ENCODE data around the gene MED15. TPM values are rescaled to one million over a fixed set of nuclear protein-coding genes. Genes with fewer than 3 reads are reported as not detected.
"Not testable (repeated sequence)": the region's sequence is repeated elsewhere in the genome, so short reads cannot be mapped to it uniquely, and the experiment has no call there.

MED15 gene
- polyA plus RNA-seq, 2 of the 4 experiments (the other 2 are of a cell fraction): 10.7 to 29.7 TPM

- Histone ChIP-seq H3K4me3 (no peak overlapping the region), H3K4me2 (no peak overlapping the region), H3K9me3 (no peaks in the 10 kb centered on the region), H3K27ac (no peak overlapping the region), H3K4me1 (no peaks in the 10 kb centered on the region)
- no peak for FAIRE-seq
- no peak for DNase-seq (ENCODE audit: low read depth in 1 of 2, low spot score in 1 of 2)
- no peak for ATAC-seq
- ChIA-PET CTCF (no interaction called here), POLR2A (no interaction called here)
- WGBS (ENCODE audit: missing lambda C conversion rate): 94% methylated on average over 4 of the region's 4 CpGs
- no peak for TF ChIP-seq EHF (CRISPR knock-in tag; IDR thresholded peaks at IDR 0.05)
- TF ChIP-seq SREBF2 (IDR thresholded peaks at IDR 0.05): no peak
- TF ChIP-seq HES2 (IDR thresholded peaks at IDR 0.05): no peak
- no peak for TF ChIP-seq ZSCAN20 (CRISPR knock-in tag; IDR thresholded peaks at IDR 0.05)
- no peak for TF ChIP-seq ELK1 (IDR thresholded peaks at IDR 0.05; ENCODE audit: low read depth, low read length)
- no peak for TF ChIP-seq CEBPB (IDR thresholded peaks at IDR 0.05)
These were observed 32.3 kb upstream of the MED15 start for GRCh38 chr22:20475115-20475436.

GRCh38 chr22:20475569-20475968, 31.8 kb upstream of the MED15 start:
- H3K4me2 ChIP-seq; ATAC-seq; CTCF ChIA-PET; H3K27ac ChIP-seq; FAIRE-seq; H3K4me1 ChIP-seq; DNase-seq (ENCODE audit: low read depth in 1 of 2, low spot score in 1 of 2); POLR2A ChIA-PET; H3K4me3 ChIP-seq; H3K9me3 ChIP-seq: not testable (repeated sequence)
- WGBS (ENCODE audit: missing lambda C conversion rate): 96% methylated on average over 12 of the region's 12 CpGs

GRCh38 chr22:20478059-20478458, 29.4 kb upstream of the MED15 start:
- H3K27ac ChIP-seq; DNase-seq (ENCODE audit: low read depth in 1 of 2, low spot score in 1 of 2); H3K9me3 ChIP-seq; ATAC-seq; CTCF ChIA-PET; H3K4me2 ChIP-seq; POLR2A ChIA-PET; FAIRE-seq; H3K4me1 ChIP-seq; H3K4me3 ChIP-seq: not testable (repeated sequence)
- WGBS (ENCODE audit: missing lambda C conversion rate): 98% methylated on average over 6 of the region's 6 CpGs

- CTCF ChIA-PET: no interaction called here
- no peak for ATAC-seq
These were observed 27.7 kb upstream of the MED15 start for GRCh38 chr22:20479612-20480196.

GRCh38 chr22:20483143-20483506, 24.3 kb upstream of the MED15 start:
- POLR2A ChIA-PET; H3K4me2 ChIP-seq; DNase-seq (ENCODE audit: low read depth in 1 of 2, low spot score in 1 of 2); H3K4me1 ChIP-seq; FAIRE-seq; H3K27ac ChIP-seq; H3K9me3 ChIP-seq; H3K4me3 ChIP-seq; ATAC-seq: not testable (repeated sequence)
- CTCF ChIA-PET: interaction anchor here (0.8 to 2.0 kb wide), 3 partner anchors 9 to 81 kb away, joined by 3 to 6 read pairs (median 4); no protein-coding TSS in a partner anchor
- 95% methylated on average over 5 of the region's 7 CpGs for WGBS (ENCODE audit: missing lambda C conversion rate)

More at GRCh38 chr22:20479612-20480196, 27.7 kb upstream of the MED15 start:
- FAIRE-seq: no peak
- TF ChIP-seq E2F6 (IDR thresholded peaks at IDR 0.05; ENCODE audit: borderline replicate concordance, low read depth): no peak
- TF ChIP-seq HOXB5 (CRISPR knock-in tag; IDR thresholded peaks at IDR 0.05): no peak
- no peak for TF ChIP-seq MYC (IDR thresholded peaks at IDR 0.05; ENCODE audit: borderline replicate concordance, low read length)
- TF ChIP-seq MAFK (IDR thresholded peaks at IDR 0.05; ENCODE audit: partially characterized antibody): no peak
- no peak for TF ChIP-seq HDAC2 (IDR thresholded peaks at IDR 0.05)
- no peak for TF ChIP-seq BHLHE40 (IDR thresholded peaks at IDR 0.05; ENCODE audit: low read depth, low read length)
- TF ChIP-seq EHMT2 (IDR thresholded peaks at IDR 0.05; ENCODE audit: low read depth): no peak
- no peak for TF ChIP-seq EHF (CRISPR knock-in tag; IDR thresholded peaks at IDR 0.05)
- no peak for TF ChIP-seq POLR2A (IDR thresholded peaks at IDR 0.05; ENCODE audit: low read length)
- no peak for TF ChIP-seq ZFP36 (IDR thresholded peaks at IDR 0.05; ENCODE audit: borderline replicate concordance, partially characterized antibody)
- TF ChIP-seq HES2 (IDR thresholded peaks at IDR 0.05): no peak
- TF ChIP-seq CTCF (IDR thresholded peaks at IDR 0.05): no peak
- TF ChIP-seq TFCP2L1 (CRISPR knock-in tag; IDR thresholded peaks at IDR 0.05): no peak
- Histone ChIP-seq H3K9me3 (no peaks in the 10 kb centered on the region), H3K4me2 (no peak overlapping the region), H3K27ac (no peak overlapping the region), H3K4me1 (no peaks in the 10 kb centered on the region), H3K4me3 (no peak overlapping the region)
- WGBS (ENCODE audit: missing lambda C conversion rate): 93% methylated on average over 1 of the region's 1 CpG
- DNase-seq (ENCODE audit: low read depth in 1 of 2, low spot score in 1 of 2): no peak
- POLR2A ChIA-PET: no interaction called here

Data from A549 (cell line).